Esophagus (tissue), 2 donors: ENCODE results near the gene RAB3A. TPM values are rescaled to one million over a fixed set of nuclear protein-coding genes. Genes with fewer than 3 reads are reported as not detected.

Experiments
- H3K27ac ChIP-seq, 2 donors: one replicate each; pipeline ENCODE4 v1.5.1; 2013; ENCODE audit warnings: low read depth in 2 of 2, mild to moderate bottlenecking in 2 of 2, inconsistent platforms in 1 of 2, low read length in 1 of 2, moderate library complexity in 1 of 2
- H3K27me3 ChIP-seq, 2 donors: one replicate each; pipeline ENCODE4 v1.6.1; 2013; ENCODE audit warnings: low read length in 2 of 2, control low read depth in 1 of 2, mild to moderate bottlenecking in 1 of 2; ENCODE audit not compliant: insufficient read depth in 2 of 2, control insufficient read depth in 1 of 2
- H3K36me3 ChIP-seq, 2 donors: one replicate each; pipeline ENCODE4 v1.6.1; 2013; ENCODE audit warnings: low read length in 1 of 2; ENCODE audit not compliant: control insufficient read depth in 2 of 2, insufficient read depth in 2 of 2
- H3K4me1 ChIP-seq, 2 donors: one replicate each; pipeline ENCODE4 v1.6.1; 2013; ENCODE audit warnings: low read length in 1 of 2; ENCODE audit not compliant: control insufficient read depth in 2 of 2, insufficient read depth in 2 of 2
- H3K4me3 ChIP-seq, 2 donors: one replicate each; pipeline ENCODE4 v1.5.1; 2013; ENCODE audit warnings: low read length in 2 of 2, mild to moderate bottlenecking in 2 of 2, low read depth in 1 of 2, moderate library complexity in 1 of 2
- H3K9me3 ChIP-seq, 2 donors: one replicate each; pipeline ENCODE4 v1.6.1; 2013; ENCODE audit warnings: mild to moderate bottlenecking in 2 of 2, low read depth in 1 of 2, low read length in 1 of 2, moderate library complexity in 1 of 2; ENCODE audit not compliant: control insufficient read depth in 2 of 2, insufficient read depth in 1 of 2
- WGBS, 2 donors: extraction: QIAGEN DNeasy Blood & Tissue Kit; methylation state at CpG; one replicate each; pipeline ENCODE4 v1.1.7; 2013; 5-methylcytosine and 5-hydroxymethylcytosine counted together
- polyA plus RNA-seq, 2 donors: library from polyadenylated mRNA; stranded (reverse); fragments of 200-250 nt; gene quantifications; one replicate each; pipeline ENCODE4 v1.2.3, GENCODE V29; 2013
- donor health status: healthy with polysubstance abuse.
- donor health status: Bipolar disorder and iron deficiency.

The RAB3A gene
- polyA plus RNA-seq, 2 donors: 0.81 to 1.1 TPM

DNA sequence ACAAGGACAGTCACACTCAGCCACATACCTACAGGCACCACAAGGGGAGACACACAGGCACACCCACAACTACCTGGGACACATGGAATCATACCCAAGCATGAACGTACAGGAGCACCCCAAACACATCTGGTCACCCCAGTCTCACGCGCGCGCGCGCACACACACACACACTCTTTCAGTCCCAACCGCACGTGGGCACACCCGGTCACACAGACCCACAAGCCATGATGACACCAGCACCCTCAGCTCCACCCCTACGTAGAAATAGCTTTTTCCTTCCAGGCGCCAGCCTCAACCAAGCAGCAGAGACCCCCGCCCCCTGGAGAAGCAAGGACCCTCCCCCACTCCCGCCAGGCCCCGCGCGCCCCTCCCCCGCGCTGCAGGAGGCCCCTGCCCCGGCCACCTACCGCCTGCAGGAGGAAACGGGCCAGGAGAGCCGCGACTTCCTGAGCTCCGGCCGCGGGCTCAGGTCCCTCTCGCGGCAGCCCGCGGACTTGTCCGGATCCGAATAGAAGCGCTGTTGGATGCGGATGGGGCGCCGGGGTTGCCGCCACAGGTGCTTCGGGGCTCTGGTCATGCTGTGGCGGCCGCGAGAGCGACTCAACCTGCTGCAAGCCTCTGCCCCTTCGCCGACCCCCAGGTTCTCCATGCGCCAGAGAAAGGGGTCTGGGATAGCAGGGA is 28.8 kb upstream of the RAB3A start:
- no peak overlapping the region for H3K4me3 ChIP-seq
- WGBS, 2 donors: 4 to 12% methylated on average over 40 to 46 of the region's 46 CpGs
- peaks cover 0 to 19% of the 10 kb centered on the region in 2 donors for H3K27me3 ChIP-seq
- H3K36me3 ChIP-seq: no peaks in the 10 kb centered on the region
- H3K27ac ChIP-seq: no peak overlapping the region
- H3K9me3 ChIP-seq: peaks cover 2 to 12% of the 10 kb centered on the region in 2 donors
- no peaks in the 10 kb centered on the region for H3K4me1 ChIP-seq

DNA sequence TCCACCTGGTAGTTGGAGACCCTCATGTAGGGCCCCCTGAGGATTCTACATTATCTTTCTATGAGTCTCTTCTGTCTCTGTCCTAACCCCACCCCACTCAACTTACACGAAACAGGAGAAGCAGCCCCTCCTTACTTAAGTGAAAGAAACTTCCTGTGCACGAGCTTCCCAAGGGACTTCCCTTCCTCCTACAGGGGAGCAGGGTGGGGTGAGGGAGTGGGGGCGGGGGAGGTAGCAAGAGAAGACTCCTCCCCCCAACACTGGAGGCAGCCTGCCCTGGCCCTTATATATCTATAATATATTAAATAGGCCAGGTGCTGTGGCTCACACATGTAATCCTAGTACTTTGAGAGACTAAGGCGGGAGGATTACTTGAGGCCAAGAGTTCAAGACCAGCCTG is 27.9 kb upstream of the RAB3A start:
- peaks cover 0 to 20% of the 10 kb centered on the region in 2 donors for H3K27me3 ChIP-seq
- 16 to 29% methylated on average over 4 of the region's 4 CpGs for WGBS, 2 donors
- H3K27ac ChIP-seq: no peak overlapping the region
- H3K9me3 ChIP-seq: peaks cover 2 to 12% of the 10 kb centered on the region in 2 donors
- no peaks in the 10 kb centered on the region for H3K36me3 ChIP-seq
- H3K4me3 ChIP-seq: no peak overlapping the region
- H3K4me1 ChIP-seq: no peaks in the 10 kb centered on the region

DNA sequence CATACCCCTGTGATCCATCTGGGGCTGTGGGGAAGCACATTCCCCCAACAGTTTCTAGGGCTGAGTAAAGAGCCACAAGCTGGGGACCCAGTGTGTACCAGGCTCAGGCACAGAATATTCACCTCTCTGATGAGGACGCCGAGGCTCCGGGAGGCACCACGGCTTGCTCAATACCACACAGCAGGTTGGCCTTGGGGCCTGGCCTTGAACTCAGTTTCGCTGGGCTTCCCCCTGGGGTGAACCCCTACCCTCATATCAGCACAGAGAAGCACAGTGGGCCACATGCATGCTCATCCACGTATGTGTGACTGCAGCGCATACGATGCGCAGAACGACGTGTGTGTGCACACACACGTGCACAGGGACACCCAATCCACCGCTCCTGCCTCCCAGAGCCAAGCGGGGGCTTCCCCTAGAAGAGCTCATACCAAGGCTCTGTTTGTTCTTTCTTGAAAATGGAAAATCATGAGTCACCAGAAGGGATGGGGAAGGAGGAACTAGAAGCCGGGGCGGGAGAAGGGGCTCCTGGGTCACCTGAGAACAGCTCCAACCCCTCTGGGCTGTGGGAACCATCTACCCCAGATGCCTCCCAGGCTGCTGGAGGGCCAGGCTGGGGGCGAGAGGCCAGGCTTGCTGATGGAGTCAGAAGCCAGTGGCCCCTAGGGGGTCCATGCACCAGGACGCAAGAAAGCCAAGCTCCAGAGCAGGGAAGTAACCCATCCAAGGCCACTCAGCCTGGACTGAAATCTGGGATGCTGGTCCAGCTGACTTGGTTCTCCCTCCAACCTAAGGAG is 27.3 kb upstream of the RAB3A start:
- peaks cover 2 to 12% of the 10 kb centered on the region in 2 donors for H3K9me3 ChIP-seq
- WGBS, 2 donors: 41 to 46% methylated on average over 18 of the region's 18 CpGs
- H3K36me3 ChIP-seq: no peaks in the 10 kb centered on the region
- peaks cover 0 to 20% of the 10 kb centered on the region in 2 donors for H3K27me3 ChIP-seq
- H3K4me1 ChIP-seq: no peaks in the 10 kb centered on the region
- H3K4me3 ChIP-seq: no peak overlapping the region
- H3K27ac ChIP-seq: no peak overlapping the region

DNA sequence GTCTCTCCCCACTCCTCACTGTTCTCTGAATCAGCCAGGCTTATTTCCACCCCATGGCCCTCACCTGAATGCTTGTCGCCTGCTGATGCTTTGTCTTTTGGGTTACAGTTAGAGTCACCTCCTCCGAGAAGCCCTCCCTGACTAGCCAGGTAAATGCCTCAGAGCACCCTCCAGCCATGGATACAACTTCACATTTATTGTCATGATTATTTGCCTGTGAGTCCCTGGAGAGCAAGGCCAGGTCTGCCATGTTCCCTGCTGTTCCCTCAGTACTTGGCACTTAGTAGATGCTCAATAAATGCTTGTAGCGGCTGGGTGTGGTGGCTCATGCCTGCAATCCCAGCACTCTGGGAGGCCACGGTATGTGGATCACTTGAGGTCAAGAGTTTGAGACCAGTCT is 26.1 kb upstream of the RAB3A start:
- WGBS, 2 donors: 79 to 85% methylated on average over 4 of the region's 4 CpGs
- Histone ChIP-seq H3K4me3 (no peak overlapping the region), H3K4me1 (peaks cover 0 to 6% of the 10 kb centered on the region in 2 donors), H3K36me3 (no peaks in the 10 kb centered on the region), H3K27me3 (peaks cover 0 to 25% of the 10 kb centered on the region in 2 donors), H3K27ac (no peak overlapping the region), H3K9me3 (peaks cover 2 to 12% of the 10 kb centered on the region in 2 donors)

DNA sequence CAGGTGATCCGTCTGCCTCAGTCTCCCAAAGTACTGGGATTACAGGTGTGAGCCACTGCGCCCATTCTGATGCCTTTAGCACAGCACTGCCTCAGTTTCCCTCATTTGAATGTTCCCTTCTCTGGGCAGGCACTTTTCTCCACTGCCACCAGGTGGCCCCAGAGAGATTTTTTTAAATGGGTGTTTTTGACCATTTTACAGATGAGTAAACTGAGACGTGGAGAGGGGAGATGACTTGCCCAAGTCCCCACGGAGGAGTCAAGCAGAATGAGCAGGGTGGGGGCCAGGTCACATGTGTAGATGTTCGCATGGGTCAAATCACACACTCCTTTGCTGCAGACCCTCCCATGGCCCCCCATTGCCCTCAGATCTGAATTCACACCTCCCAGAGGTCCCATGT is 25.6 kb upstream of the RAB3A start:
- peaks cover 0 to 10% of the 10 kb centered on the region in 2 donors for H3K4me1 ChIP-seq
- H3K9me3 ChIP-seq: peaks cover 2 to 12% of the 10 kb centered on the region in 2 donors
- H3K36me3 ChIP-seq: no peaks in the 10 kb centered on the region
- no peak overlapping the region for H3K4me3 ChIP-seq
- H3K27me3 ChIP-seq: peaks cover 0 to 25% of the 10 kb centered on the region in 2 donors
- WGBS, 2 donors: 69 to 70% methylated on average over 5 of the region's 5 CpGs
- H3K27ac ChIP-seq: no peak overlapping the region

DNA sequence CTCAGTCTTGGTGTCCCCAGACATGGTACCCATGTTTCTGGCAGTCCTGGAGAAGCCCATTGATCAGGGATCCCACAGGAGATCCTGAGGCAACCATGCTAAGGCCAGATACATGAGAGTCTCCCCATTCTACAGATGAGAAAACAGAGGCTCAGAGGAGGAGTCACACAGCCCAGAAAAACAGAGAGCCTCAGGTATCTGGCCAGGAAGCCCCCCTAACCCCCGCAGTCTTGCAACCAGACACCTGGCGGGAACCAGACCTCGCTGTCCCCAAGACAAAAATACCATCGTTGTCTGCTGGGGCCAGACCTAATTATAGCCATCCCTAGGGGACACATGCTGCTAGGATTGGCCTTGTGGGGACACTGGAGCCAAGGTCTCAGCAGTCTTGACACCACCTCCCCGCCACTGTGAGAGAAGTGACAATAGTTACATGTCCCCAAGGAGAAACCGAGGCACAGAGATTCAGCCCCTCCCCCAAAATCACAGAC is 24.0 kb upstream of the RAB3A start:
- H3K36me3 ChIP-seq: no peaks in the 10 kb centered on the region
- H3K27me3 ChIP-seq: peaks cover 0 to 21% of the 10 kb centered on the region in 2 donors
- peaks cover 0 to under 1% of the 10 kb centered on the region in 2 donors for H3K9me3 ChIP-seq
- no peak overlapping the region for H3K27ac ChIP-seq
- 75 to 79% methylated on average over 6 of the region's 6 CpGs for WGBS, 2 donors
- peaks cover 5 to 11% of the 10 kb centered on the region in 2 donors for H3K4me1 ChIP-seq
- H3K4me3 ChIP-seq: no peak overlapping the region

DNA sequence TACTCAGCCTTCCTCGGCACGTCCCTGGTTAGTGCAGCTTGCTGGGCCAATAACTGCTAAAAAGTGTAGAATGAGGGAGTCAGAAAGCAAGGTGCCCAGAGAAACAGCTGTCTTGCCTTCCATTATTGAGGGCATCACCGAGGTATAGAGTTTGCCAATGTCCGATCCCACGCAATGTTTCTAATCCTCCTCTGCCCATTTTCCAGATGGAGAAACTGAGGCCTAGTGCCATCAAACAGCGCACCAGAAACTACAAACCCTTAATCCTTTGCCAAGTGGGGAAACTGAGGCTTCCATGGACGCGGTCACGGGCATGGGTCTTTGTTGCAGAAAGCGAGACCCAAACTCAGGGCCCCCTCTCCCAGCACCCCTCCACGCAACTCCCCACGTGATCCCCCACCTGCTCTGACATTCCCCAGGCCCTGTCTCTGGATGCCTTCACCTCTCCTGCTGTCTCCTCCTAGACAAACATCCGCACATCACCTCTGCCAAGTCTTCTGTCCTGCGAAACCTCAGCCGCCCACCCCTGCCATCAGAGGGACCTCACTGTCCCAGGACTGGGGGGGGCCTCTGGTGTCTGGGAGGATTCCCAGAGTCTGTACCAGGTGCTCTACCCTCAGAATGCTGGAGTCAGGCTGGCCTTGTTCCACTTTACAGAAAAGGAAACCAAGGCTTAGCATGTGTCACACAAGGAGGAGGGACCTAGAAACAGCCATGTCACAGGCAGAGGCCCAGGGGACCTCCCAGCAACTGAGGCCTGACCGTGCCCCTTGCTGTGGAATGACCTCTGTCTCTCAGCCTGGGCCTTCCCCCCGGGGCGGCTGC is 23.3 kb upstream of the RAB3A start:
- no peaks in the 10 kb centered on the region for H3K9me3 ChIP-seq
- H3K36me3 ChIP-seq: no peaks in the 10 kb centered on the region
- peaks cover 0 to 15% of the 10 kb centered on the region in 2 donors for H3K27me3 ChIP-seq
- WGBS, 2 donors: 80 to 85% methylated on average over 18 of the region's 18 CpGs
- H3K4me1 ChIP-seq: peaks cover 5 to 11% of the 10 kb centered on the region in 2 donors
- H3K27ac ChIP-seq: no peak overlapping the region
- no peak overlapping the region for H3K4me3 ChIP-seq

DNA sequence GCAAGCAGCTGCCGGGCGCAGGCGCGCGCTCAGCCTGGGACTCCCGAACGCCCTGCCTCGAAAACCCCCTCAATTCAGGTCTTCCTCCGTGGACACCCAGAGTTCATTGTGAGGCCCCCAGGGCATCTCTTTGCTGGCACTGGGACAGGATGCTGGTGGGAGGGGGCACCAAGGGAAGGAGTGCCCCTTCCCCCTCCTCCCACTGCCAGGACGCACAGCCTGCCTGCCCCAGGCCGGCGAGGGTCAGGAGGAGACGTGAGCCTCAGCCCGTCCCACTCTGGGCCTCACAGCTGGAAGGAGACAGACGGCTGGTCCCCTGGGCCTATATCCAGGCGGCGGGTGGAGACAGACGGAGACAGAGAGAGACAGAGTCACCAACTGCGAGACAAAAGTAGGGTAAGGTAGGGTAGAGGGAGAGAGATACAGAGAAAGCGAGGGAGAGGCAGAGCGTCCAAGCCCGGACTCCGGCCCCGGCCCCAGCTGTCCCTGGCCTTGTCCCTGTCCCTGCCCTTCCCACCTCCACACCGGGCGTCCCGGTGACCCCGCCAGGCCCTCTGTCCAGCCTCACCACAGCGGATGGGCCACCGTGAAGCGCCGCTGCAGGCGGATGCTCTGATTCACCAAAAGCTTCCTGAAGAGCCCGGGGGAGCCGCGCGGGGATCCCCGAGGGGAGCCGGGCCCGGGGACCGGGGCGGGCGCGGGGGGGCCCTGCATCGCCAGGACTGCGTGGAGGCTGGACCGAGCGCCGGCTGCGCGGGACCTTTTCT is 22.0 kb upstream of the RAB3A start, which contains the start of gene PDE4C:
TSS of gene PDE4C (minus strand) at position 737 of the 767 bp plus-strand sequence. CDS start at position 714, 23 bp downstream.
- Histone ChIP-seq H3K27ac (no peak within 1 kb of the TSS), H3K36me3 (no peaks in the 10 kb centered on the region), H3K9me3 (no peaks in the 10 kb centered on the region), H3K27me3 (peaks cover 0 to 12% of the 10 kb centered on the region in 2 donors), H3K4me1 (peaks cover 5 to 11% of the 10 kb centered on the region in 2 donors), H3K4me3 (no peak within 1 kb of the TSS)
- WGBS, 2 donors: 4 to 5% methylated on average over 41 to 51 of the region's 51 CpGs
